Measurements from ENCODE around the gene RAP1GAP. TPM values are rescaled to one million over a fixed set of nuclear protein-coding genes. Genes with fewer than 3 reads are reported as not detected.

RAP1GAP gene
- total RNA-seq, 4 donors from 2014 or later: 0.36 to 0.74 (median 0.38) TPM; not detected in 1

DNA sequence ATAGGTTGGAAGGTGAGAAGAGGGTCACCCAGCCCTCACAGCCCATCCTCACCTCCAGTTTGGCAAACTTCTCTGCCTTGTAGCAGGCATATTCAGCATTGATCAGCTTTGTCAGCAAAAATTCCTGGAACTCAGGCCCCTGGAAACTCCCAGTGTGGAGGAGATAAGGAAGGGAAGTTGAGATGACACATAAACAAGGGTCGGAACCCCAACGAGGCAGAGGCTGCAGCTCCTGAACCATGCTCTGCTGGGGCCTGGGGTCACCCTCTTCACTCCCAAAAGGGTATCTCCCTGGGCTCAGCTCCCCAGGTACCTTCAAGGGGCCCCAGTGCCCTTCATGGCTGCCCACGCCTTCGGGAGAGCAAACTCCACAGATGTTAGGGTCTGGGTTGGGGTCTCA, 60.4 kb downstream of the RAP1GAP start:
- DNase-seq (ENCODE audit: low spot score) (no peak), ATAC-seq (ENCODE audit: low FRiP score) (no peak)
- TF ChIP-seq, protein P1, sequence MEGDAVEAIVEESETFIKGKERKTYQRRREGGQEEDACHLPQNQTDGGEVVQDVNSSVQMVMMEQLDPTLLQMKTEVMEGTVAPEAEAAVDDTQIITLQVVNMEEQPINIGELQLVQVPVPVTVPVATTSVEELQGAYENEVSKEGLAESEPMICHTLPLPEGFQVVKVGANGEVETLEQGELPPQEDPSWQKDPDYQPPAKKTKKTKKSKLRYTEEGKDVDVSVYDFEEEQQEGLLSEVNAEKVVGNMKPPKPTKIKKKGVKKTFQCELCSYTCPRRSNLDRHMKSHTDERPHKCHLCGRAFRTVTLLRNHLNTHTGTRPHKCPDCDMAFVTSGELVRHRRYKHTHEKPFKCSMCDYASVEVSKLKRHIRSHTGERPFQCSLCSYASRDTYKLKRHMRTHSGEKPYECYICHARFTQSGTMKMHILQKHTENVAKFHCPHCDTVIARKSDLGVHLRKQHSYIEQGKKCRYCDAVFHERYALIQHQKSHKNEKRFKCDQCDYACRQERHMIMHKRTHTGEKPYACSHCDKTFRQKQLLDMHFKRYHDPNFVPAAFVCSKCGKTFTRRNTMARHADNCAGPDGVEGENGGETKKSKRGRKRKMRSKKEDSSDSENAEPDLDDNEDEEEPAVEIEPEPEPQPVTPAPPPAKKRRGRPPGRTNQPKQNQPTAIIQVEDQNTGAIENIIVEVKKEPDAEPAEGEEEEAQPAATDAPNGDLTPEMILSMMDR (IDR thresholded peaks at IDR 0.05): no peak

DNA sequence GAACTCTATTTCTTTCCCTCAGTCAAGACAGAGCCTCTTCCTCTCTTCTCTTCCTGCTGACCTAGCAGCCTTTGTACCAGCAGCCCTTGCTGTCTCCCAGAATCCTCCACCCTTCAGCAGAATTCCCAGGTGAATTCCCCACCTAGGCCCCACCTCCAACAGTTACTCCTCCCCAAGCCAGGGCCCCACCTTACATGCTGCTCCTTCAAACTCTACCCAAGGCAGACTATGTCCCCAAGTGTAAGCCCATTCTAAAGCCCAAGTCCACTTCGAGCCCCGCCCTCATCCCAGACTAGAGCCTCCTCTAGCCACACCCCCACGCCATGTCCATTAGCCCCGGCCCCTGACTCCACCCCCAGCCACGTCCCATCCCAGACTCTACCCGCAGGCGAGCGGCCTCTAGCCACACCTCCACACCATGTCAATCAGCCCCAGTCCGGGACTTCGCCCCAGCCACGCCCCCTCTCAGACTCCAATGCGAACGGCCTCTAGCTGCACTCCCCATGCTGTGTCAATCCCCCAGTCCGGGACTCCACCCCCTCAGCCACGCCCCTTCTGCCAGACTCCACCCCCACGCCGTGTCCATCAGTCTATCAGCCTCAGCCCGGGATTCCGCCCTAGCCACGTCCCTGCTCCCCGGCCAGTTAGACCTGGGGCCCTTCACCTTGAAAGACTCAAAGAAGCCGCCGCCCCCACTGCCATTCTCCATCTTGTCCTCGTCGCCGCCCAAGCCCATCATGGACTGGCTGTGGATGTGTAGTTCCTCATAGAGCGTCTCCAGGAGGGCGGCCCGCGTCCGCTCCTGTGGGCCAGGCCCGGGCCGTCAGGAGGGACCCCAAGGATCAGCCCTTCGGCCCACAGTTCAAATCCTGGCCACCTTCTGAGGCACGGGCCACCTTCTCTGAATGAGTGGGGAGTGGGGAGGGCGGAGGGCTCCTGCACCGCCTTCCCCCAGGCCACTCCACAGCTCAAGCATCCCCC, 61.3 kb downstream of the RAP1GAP start:
- TF ChIP-seq, protein P1 (IDR thresholded peaks at IDR 0.05): no peak
- DNase-seq (ENCODE audit: low spot score): peak; percentile 27
- ATAC-seq (ENCODE audit: low FRiP score): peak; percentile 63

DNA sequence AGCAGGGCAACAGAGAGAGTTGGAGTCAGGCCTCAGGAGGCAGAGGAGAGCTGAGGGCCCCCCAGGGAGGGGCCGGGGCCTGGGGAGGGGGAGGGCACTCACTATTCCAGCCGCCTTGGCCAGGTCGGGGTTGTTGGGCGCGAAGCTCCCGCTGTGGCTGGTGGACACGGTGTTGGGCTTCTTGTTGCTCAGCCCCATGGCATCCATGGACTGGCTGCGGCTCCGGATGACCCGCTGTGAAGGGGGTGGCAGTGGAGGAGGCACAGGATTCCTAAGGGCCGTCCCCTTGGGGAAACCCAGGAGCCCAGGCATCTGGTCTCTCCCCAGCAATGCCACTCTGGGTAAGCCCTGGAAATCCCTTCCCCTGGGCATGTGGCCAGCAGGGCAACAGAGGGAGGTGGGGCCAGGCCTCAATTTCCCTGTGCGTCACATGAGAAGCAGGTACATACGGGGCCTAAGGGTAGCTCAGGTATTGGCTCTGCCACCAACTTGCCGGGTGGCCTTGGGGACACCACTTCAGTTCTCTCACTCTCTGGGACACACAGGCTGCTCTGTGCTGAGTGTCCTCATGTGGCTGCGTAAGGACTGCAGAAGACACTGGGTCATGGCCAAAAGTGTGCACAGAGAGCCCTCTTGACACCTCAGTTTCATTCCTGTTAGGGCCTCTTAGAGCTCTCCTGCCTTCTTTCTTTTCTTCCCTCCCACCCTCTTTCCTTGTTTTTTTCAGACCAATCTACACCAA, 63.0 kb downstream of the RAP1GAP start:
- no peak for DNase-seq (ENCODE audit: low spot score)
- no peak for ATAC-seq (ENCODE audit: low FRiP score)
- TF ChIP-seq, protein P1 (IDR thresholded peaks at IDR 0.05): no peak

DNA sequence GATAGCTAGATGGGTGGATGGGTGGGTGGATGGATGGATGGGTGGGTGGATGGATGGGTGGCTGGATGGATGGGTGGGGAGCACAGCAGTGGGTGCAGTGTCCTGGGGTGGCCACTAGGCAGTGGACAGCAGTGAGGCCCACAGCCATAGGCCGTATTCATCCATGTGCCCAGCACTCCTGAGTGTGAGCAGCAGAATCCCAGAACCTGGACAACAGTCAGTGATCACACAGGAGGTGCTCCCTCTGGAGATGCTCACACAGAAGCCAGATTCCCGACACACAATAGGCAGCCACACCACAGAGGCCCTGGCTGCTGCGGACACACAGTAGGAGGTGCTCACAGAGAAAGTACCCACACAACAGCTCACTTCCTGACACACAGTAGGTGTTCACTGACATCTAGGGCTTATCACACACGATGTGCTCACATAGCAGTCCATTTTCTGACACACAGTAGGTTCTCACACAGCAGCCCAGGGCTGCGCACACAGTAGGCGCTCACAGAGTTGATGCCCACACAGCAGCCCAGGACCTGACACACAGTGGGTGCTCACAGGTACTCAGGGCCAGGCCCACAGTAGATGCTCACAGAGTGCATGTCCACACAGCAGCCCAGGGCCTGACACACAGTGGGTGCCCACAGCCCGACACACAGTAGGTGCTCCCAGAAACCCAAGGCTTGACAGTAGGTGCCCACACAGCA, 64.0 kb downstream of the RAP1GAP start:
- DNase-seq (ENCODE audit: low spot score): no peak
- TF ChIP-seq, protein P1 (IDR thresholded peaks at IDR 0.05): no peak
- no peak for ATAC-seq (ENCODE audit: low FRiP score)

DNA sequence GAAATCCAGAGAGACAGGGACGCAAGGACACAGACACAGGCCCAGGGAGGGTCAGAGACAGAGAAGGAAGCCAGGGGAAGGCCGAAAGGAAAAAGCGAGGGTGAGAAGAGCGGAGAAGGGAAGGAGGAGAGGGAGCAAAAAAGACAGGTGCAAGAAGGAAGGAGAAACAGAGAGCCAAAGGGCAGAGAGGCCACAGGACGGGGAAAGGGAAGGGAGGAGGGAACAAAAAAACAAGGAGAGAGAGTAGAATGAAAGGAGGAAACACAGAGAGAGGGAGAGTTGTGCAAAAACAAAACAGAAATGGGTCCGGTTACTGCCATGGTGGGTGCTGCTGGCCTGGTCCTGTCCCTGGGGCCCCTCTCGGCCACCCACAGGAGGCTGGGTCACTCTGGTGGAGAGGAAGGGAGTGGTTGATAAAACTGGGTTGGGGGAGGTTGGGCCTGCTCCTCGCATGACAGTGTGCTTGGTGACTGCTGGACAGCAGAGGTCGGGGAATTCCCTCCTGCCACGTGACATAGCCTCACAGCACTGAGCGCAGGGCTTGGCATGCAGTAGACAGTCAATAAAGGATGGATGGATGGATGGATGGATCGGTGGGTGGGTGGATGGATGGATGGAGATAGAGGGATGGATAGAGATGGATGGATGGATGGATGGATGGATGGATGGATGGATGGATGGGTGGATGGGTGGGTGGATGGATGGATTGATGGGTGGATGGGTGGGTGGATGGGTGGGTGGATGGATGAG, 64.8 kb downstream of the RAP1GAP start:
- DNase-seq (ENCODE audit: low spot score): no peak
- ATAC-seq (ENCODE audit: low FRiP score): no peak
- TF ChIP-seq, protein P1 (IDR thresholded peaks at IDR 0.05): no peak

All from omental fat pad (tissue), 4 donors.